GM21423 (cell line): Measurements from ENCODE around the gene FAM81A.
"Not testable (repeated sequence)": the region's sequence is repeated elsewhere in the genome, so short reads cannot be mapped to it uniquely, and the experiment has no call there.

Source experiments
- ATAC-seq: cut with Tn5 transposase; IDR thresholded peaks from one replicate; pipeline ENCODE4 v1.9.1; 2021; ENCODE audit warnings: mild to moderate bottlenecking, moderate library complexity; ENCODE audit not compliant: unreplicated experiment

The FAM81A gene

GRCh38 chr15:59484399-59484798 is 46.4 kb downstream of the FAM81A start:
- ATAC-seq = no peak

- ATAC-seq = no peak
Observed at GRCh38 chr15:59485036-59485435, 47.0 kb downstream of the FAM81A start.

- ATAC-seq = not testable (repeated sequence)
Observed at GRCh38 chr15:59489485-59489884, 51.5 kb downstream of the FAM81A start.

GRCh38 chr15:59491062-59491461 is 53.1 kb downstream of the FAM81A start:
- no peak for ATAC-seq

GRCh38 chr15:59492389-59493377 is 54.7 kb downstream of the FAM81A start:
- ATAC-seq = no peak

- no peak for ATAC-seq
Observed at GRCh38 chr15:59501597-59501996, 63.6 kb downstream of the FAM81A start.

GRCh38 chr15:59515190-59515589 is 77.2 kb downstream of the FAM81A start:
- ATAC-seq = no peak

GRCh38 chr15:59516655-59517461 is 78.9 kb downstream of the FAM81A start:
- ATAC-seq = peak; percentile 58

GRCh38 chr15:59519329-59519728 is 81.3 kb downstream of the FAM81A start:
- ATAC-seq = no peak

GRCh38 chr15:59521443-59521842 is 83.5 kb downstream of the FAM81A start:
- no peak for ATAC-seq

GRCh38 chr15:59522988-59523461 is 85.0 kb downstream of the FAM81A start:
- no peak for ATAC-seq

- ATAC-seq = no peak
Observed at GRCh38 chr15:59523702-59524101, 85.7 kb downstream of the FAM81A start.

- no peak for ATAC-seq
Observed at GRCh38 chr15:59524331-59524731, 86.3 kb downstream of the FAM81A start.

- not testable (repeated sequence) for ATAC-seq
Observed at GRCh38 chr15:59526466-59526865, 88.5 kb downstream of the FAM81A start.

- ATAC-seq = no peak
Observed at GRCh38 chr15:59528429-59528828, 90.4 kb downstream of the FAM81A start.

- ATAC-seq = peak; percentile 64
Observed at GRCh38 chr15:59528961-59529402, 91.0 kb downstream of the FAM81A start.

GRCh38 chr15:59531066-59531675 is 93.2 kb downstream of the FAM81A start:
- ATAC-seq = no peak

GRCh38 chr15:59532770-59533379 is 94.9 kb downstream of the FAM81A start:
- peak; percentile 47 for ATAC-seq

GRCh38 chr15:59536553-59536952 is 98.6 kb downstream of the FAM81A start:
- no peak for ATAC-seq

GRCh38 chr15:59537403-59537802 is 99.4 kb downstream of the FAM81A start:
- no peak for ATAC-seq

- no peak for ATAC-seq
Observed at GRCh38 chr15:59538494-59538893, 100.5 kb downstream of the FAM81A start.
